ENCODE measurements around the gene PSMD10. TPM values are rescaled to one million over a fixed set of nuclear protein-coding genes. Genes with fewer than 3 reads are reported as not detected.

The PSMD10 gene
- total RNA-seq, 1 donor from 2014 or later, result 156 TPM

- Mint-ChIP-seq H3K9me3 (no peaks in the 10 kb centered on the region), H3K27me3 (ENCODE audit: insufficient read depth, low read depth) (no peaks in the 10 kb centered on the region), H3K36me3 (no peaks in the 10 kb centered on the region), H3K27ac (no peak overlapping the region), H3K4me3 (no peak overlapping the region), H3K4me1 (peaks cover 3% of the 10 kb centered on the region)
- Histone ChIP-seq H3F3A (ENCODE audit: low read depth) (no peaks in the 10 kb centered on the region), H3K36me3 (no peaks in the 10 kb centered on the region), H3K79me2 (ENCODE audit: low read depth) (no peaks in the 10 kb centered on the region), H3K27me3 (no peaks in the 10 kb centered on the region), H2AFZ (replicated peaks) (no peak overlapping the region), H3K4me3 (no peak overlapping the region), H3K27ac (no peak overlapping the region), H4K20me1 (ENCODE audit: low read depth) (no peaks in the 10 kb centered on the region), H3K9me3 (ENCODE audit: low read depth) (no peaks in the 10 kb centered on the region), H3K9ac (no peak overlapping the region), H3K4me2 (no peak overlapping the region), H3K4me1 (no peaks in the 10 kb centered on the region)
- TF ChIP-seq EZH2 (IDR thresholded peaks at IDR 0.05), result no peak
- TF ChIP-seq, protein P1, sequence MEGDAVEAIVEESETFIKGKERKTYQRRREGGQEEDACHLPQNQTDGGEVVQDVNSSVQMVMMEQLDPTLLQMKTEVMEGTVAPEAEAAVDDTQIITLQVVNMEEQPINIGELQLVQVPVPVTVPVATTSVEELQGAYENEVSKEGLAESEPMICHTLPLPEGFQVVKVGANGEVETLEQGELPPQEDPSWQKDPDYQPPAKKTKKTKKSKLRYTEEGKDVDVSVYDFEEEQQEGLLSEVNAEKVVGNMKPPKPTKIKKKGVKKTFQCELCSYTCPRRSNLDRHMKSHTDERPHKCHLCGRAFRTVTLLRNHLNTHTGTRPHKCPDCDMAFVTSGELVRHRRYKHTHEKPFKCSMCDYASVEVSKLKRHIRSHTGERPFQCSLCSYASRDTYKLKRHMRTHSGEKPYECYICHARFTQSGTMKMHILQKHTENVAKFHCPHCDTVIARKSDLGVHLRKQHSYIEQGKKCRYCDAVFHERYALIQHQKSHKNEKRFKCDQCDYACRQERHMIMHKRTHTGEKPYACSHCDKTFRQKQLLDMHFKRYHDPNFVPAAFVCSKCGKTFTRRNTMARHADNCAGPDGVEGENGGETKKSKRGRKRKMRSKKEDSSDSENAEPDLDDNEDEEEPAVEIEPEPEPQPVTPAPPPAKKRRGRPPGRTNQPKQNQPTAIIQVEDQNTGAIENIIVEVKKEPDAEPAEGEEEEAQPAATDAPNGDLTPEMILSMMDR (IDR thresholded peaks at IDR 0.05), result no peak
- no peak for TF ChIP-seq EZH2phosphoT487 (IDR thresholded peaks at IDR 0.05)
- DNase-seq (ENCODE audit: low spot score), result no peak
Measured at GRCh38 chrX:108097380-108097779, 6.0 kb upstream of the PSMD10 start.

DNA sequence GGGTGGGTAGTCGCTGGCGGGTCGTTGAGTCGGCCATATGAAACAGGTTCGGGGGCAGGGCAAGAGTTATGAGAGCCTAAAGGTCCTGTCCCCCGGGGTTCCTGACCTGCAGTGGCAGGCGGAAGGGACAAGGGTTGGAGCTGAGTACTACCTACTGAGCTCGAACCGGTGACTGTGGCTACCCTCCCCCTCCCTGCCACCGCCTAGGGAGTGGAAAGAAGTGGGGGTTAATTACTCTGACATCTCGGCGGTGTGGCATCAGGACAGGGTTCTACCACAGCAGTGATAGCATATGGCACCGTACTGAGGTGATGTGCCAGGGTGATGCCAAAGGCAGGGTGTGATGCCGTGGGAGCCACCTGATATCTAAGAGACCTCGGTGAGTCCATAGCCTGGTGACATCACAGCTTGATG, 543 bp upstream of the PSMD10 start:
- Mint-ChIP-seq H3K27ac (no peak overlapping the region), H3K4me3 (no peak overlapping the region), H3K27me3 (ENCODE audit: insufficient read depth, low read depth) (no peaks in the 10 kb centered on the region), H3K9me3 (no peaks in the 10 kb centered on the region), H3K4me1 (peaks cover 14% of the 10 kb centered on the region), H3K36me3 (peaks cover 4% of the 10 kb centered on the region)
- no peak overlapping the region for H3K9ac ChIP-seq
- H2AFZ ChIP-seq (replicated peaks), result peak overlapping the region; percentile 85
- H4K20me1 ChIP-seq (ENCODE audit: low read depth), result peaks cover 4% of the 10 kb centered on the region
- no peaks in the 10 kb centered on the region for H3K9me3 ChIP-seq (ENCODE audit: low read depth)
- H3K79me2 ChIP-seq (ENCODE audit: low read depth), result peaks cover 23% of the 10 kb centered on the region
- TF ChIP-seq EZH2phosphoT487 (IDR thresholded peaks at IDR 0.05) (no peak), EZH2 (IDR thresholded peaks at IDR 0.05) (no peak)
- TF ChIP-seq, protein P1 (IDR thresholded peaks at IDR 0.05), result no peak
- H3K27me3 ChIP-seq, result no peaks in the 10 kb centered on the region
- peaks cover 6% of the 10 kb centered on the region for H3K4me1 ChIP-seq
- H3K36me3 ChIP-seq, result no peaks in the 10 kb centered on the region
- no peak overlapping the region for H3K27ac ChIP-seq
- H3F3A ChIP-seq (ENCODE audit: low read depth), result no peaks in the 10 kb centered on the region
- DNase-seq (ENCODE audit: low spot score), result no peak
- H3K4me2 ChIP-seq, result peak overlapping the region; percentile 72
- H3K4me3 ChIP-seq, result peak overlapping the region; percentile 88

DNA sequence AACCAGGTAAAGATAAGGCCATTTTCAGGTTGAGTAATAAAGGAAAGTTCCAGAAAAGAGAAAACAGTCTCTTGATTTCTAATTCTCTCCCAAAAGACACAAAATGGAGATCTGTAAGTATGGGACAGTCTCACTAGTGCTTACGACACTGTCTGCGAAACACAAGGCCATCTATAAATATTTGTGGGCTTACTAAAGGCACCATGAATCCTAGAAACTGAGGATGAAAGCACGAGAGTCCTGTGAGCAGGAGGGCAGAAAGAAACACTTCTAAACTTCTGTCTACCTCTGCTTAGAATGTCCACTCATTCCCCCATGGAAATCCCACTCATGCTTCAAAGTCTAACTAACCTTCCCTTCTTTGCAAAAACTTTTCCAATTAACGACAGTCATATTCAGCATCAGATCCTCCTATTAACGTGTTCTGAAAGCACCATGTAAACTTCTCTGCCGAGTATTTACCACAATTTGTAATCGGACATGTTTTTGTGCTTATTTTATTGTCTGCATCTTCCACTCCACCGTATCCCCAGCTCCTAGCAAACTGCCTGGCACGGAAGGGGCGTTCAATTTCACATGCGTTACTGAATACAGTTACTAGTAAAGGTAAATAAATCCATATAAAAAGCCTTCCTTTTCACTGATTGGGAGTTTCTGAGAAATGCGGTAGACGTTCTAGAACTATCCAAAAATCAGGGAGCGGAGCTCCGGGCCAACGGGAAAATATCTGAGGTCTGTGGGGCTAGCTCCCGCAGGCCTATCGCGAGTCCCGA, 665 bp downstream of the PSMD10 start:
- H3K4me1 Mint-ChIP-seq, result peaks cover 14% of the 10 kb centered on the region
- no peak overlapping the region for H3K4me3 Mint-ChIP-seq
- H3K79me2 ChIP-seq (ENCODE audit: low read depth), result peaks cover 23% of the 10 kb centered on the region
- H3K27me3 Mint-ChIP-seq (ENCODE audit: insufficient read depth, low read depth), result no peaks in the 10 kb centered on the region
- peak overlapping the region; percentile 81 for H3K4me2 ChIP-seq
- H3K27ac Mint-ChIP-seq, result no peak overlapping the region
- no peak for DNase-seq (ENCODE audit: low spot score)
- H3K9ac ChIP-seq, result peak overlapping the region; percentile 86
- peaks cover 6% of the 10 kb centered on the region for H3K4me1 ChIP-seq
- H2AFZ ChIP-seq (replicated peaks), result peak overlapping the region; percentile 75
- H3K9me3 Mint-ChIP-seq, result no peaks in the 10 kb centered on the region
- peak overlapping the region; percentile 88 for H3K4me3 ChIP-seq
- no peaks in the 10 kb centered on the region for H3K9me3 ChIP-seq (ENCODE audit: low read depth)
- H3K36me3 Mint-ChIP-seq, result peaks cover 9% of the 10 kb centered on the region
- H4K20me1 ChIP-seq (ENCODE audit: low read depth), result peaks cover 4% of the 10 kb centered on the region
- no peaks in the 10 kb centered on the region for H3K27me3 ChIP-seq
- no peaks in the 10 kb centered on the region for H3K36me3 ChIP-seq
- no peaks in the 10 kb centered on the region for H3F3A ChIP-seq (ENCODE audit: low read depth)
- H3K27ac ChIP-seq, result peak overlapping the region; percentile 80
- TF ChIP-seq, protein P1 (IDR thresholded peaks at IDR 0.05), result no peak
- TF ChIP-seq EZH2 (IDR thresholded peaks at IDR 0.05) (no peak), EZH2phosphoT487 (IDR thresholded peaks at IDR 0.05) (no peak)

Data from neural progenitor cell (in vitro differentiated cells).